ENCODE measurements around the gene EIF1AD. TPM values are rescaled to one million over a fixed set of nuclear protein-coding genes. Genes with fewer than 3 reads are reported as not detected.

The EIF1AD gene, protein sequence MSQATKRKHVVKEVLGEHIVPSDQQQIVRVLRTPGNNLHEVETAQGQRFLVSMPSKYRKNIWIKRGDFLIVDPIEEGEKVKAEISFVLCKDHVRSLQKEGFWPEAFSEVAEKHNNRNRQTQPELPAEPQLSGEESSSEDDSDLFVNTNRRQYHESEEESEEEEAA
- total RNA-seq, result 10 to 100 TPM; 25.3 to 39.4 (median 28.3) TPM

DNA sequence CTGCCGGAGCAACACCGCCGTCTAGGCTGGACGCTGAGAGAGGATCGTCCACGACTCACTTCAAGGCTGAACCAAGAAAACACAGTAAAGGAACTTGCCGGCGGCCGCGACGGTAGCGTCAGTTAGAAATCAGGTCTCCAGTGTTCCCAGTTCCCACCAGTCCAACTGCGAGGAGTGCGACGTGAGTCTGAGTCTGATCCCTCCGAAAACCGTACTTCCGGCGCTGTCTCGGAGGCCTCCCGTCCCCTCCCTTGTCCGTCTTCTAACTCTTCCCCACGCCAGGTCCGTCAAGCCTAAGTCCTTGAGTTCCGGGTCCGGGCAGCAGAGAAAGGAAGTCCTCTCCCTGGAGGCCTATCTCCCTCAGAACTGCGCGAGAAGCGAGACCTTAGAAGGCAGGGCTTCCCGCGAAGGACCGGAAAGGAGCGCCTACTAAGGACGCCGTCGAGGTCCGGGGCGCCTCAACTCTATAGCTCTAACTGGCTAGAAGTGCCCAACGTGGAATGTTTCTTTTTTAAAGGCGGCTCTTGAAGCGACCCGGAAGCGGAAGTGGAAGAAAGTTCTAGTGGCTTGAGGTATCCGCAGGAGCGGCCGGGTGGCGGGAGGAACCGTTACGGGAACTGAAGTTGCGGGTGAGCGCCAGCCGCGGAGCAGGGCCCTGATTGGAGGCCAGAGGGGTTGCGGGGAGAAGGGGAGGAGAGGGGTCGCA, at the start of gene EIF1AD, which contains the start of gene BANF1:
Gene EIF1AD, minus strand, starts transcription at position 216 of the 706 bp plus-strand sequence. CDS start 1,768 bp downstream, outside the sequence.
Gene BANF1, plus strand, starts transcription at position 562 of the 706 bp plus-strand sequence. CDS start 748 bp downstream, outside the sequence.
- intact Hi-C loops (cut with DNase I), result no loop called here
- Histone ChIP-seq H3K9me3 (no peaks in the 10 kb centered on the region), H3K36me3 (peaks cover 40 to 43% of the 10 kb centered on the region in 2 donors), H3K27ac (peak within 1 kb of the TSS; percentile 89 to 91 (median 89)), H3K4me3 (replicated peaks in 1 of 3) (peak within 1 kb of the TSS; percentile 58 to 70 (median 61)), H3K27me3 (no peaks in the 10 kb centered on the region), H3K4me1 (peaks cover 9 to 14% of the 10 kb centered on the region in 2 donors)
- peak; percentile 91 to 92 for DNase-seq
- TF ChIP-seq POLR2A (IDR thresholded peaks at IDR 0.05), result peak in 1 of 2 donors; percentile 61
- TF ChIP-seq, protein P1, sequence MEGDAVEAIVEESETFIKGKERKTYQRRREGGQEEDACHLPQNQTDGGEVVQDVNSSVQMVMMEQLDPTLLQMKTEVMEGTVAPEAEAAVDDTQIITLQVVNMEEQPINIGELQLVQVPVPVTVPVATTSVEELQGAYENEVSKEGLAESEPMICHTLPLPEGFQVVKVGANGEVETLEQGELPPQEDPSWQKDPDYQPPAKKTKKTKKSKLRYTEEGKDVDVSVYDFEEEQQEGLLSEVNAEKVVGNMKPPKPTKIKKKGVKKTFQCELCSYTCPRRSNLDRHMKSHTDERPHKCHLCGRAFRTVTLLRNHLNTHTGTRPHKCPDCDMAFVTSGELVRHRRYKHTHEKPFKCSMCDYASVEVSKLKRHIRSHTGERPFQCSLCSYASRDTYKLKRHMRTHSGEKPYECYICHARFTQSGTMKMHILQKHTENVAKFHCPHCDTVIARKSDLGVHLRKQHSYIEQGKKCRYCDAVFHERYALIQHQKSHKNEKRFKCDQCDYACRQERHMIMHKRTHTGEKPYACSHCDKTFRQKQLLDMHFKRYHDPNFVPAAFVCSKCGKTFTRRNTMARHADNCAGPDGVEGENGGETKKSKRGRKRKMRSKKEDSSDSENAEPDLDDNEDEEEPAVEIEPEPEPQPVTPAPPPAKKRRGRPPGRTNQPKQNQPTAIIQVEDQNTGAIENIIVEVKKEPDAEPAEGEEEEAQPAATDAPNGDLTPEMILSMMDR (IDR thresholded peaks at IDR 0.05), result peak in 1 of 6 experiments; percentile 3
- WGBS, 2 donors, result 0% methylated on average over 48 to 49 of the region's 55 CpGs

DNA sequence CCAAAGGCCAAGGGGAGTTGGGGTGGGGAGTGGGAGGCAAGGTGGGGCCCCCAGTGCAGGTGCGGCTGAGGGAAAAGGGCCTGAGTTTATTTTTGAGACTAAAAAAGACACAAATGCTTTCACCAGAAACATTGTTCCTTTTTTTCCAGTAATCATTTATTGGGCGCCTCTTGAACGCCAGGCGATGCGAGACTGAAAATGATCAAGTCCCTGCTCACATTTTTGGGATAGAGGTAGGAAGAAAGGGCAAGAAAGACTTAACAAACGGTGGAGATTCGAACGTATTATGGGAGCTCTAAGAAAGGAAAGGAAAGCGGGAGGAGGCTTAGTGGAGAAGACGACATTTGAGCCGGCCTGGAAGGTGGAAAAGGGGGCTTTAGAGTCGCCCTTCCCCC, 49.4 kb upstream of the EIF1AD start:
- Histone ChIP-seq H3K36me3 (peaks cover 16% of the 10 kb centered on the region in 2 donors), H3K4me1 (peaks cover 55 to 62% of the 10 kb centered on the region in 2 donors), H3K27me3 (no peaks in the 10 kb centered on the region), H3K4me3 (replicated peaks in 1 of 3) (peak overlapping the region; percentile 25 to 57 (median 44)), H3K9me3 (no peaks in the 10 kb centered on the region), H3K27ac (peak overlapping the region; percentile 86 to 96 (median 95))
- peak; percentile 53 to 60 for DNase-seq
- intact Hi-C loops (cut with DNase I), result no loop called here
- TF ChIP-seq POLR2A (IDR thresholded peaks at IDR 0.05), result no peak
- TF ChIP-seq, protein P1 (IDR thresholded peaks at IDR 0.05), result peak in 1 of 6 experiments; percentile 2
- 13 to 16% methylated on average over 12 of the region's 12 CpGs for WGBS, 2 donors

DNA sequence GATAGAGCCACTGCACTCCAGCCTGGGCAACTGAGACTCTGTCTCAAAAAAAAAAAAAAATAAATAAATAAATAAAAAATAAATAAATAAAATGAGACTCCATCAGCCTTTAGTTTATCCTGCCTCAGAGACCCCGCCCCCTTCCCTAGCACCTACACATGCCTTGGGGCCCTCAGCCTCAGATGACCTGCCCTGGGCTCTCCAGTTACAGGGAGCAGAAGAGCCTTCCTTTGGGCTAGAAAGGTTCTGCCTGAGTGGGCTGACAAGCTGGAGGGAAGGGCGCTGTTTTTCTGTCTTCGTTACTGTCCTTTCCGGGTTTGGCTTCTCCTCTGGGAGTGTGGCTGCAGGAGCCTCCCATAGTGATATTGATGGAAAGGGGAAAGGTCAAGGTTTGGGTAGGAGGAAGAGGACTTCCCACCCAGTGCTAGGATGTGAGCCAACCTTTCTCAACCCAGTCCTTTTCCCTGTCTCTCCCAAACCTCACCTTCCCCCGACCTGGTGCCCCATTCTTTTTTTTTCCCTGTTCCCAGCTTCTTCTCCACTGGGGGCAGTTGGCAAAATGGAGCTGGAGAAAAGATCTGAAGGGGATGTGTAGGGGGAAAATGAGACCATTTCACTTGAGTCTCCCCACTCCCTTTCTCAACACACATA, 48.7 kb upstream of the EIF1AD start:
- H3K36me3 ChIP-seq, result peaks cover 12 to 13% of the 10 kb centered on the region in 2 donors
- 51 to 57% methylated on average over 5 of the region's 5 CpGs for whole genome bisulfite sequencing, 2 donors
- intact Hi-C loops (cut with DNase I), result no loop called here
- no peak overlapping the region for H3K4me3 ChIP-seq (replicated peaks in 1 of 3)
- H3K27me3 ChIP-seq, result no peaks in the 10 kb centered on the region
- H3K27ac ChIP-seq, result peak overlapping the region; percentile 86 to 96 (median 95)
- H3K9me3 ChIP-seq, result no peaks in the 10 kb centered on the region
- DNase-seq, result peak; percentile 57 to 66
- no peak for TF ChIP-seq POLR2A (IDR thresholded peaks at IDR 0.05)
- TF ChIP-seq, protein P1 (IDR thresholded peaks at IDR 0.05), result no peak
- H3K4me1 ChIP-seq, result peaks cover 61 to 68% of the 10 kb centered on the region in 2 donors

DNA sequence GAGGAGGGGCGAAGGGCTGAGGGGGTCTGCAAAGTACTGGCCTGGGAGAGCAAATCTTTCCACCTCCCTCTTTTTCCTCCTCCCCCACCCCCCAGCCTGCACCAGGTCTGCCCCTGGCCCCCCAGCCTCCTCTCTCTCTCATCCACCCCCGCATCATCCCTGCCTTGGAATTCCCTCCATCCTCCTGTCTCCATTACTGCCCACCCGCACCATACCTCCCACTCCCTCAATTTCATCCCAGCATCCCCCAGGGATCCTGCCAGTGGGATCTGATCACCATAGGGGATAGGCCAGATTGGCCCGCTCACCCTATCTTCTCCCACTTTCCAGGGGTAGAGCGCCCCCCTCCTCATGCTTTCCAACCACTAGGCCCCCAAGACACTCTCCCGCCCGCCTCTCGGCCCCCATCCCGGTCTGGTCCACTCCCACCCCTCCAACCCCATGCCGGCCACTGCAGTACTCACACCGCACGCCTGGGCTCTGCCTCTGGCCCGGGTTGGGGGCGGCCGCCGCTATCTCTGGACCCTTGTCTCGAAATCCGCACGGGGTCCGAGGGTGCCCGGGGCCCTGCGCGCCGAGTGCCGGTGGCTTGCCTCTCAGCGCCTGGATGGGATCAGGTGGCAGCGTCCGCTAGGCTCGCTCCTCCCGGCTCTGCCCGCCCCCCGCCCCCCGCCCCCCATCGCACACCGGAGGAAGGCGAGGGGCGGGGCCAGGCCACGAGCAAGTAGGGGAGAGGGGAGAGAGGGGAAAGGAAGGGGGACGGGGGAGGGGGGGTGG, 46.8 kb upstream of the EIF1AD start, which contains the start of gene GAL3ST3:
Gene GAL3ST3, minus strand, starts transcription at position 615 of the 777 bp plus-strand sequence. CDS start 3,746 bp downstream, outside the sequence.
- DNase-seq, result peak; percentile 66 to 70
- Histone ChIP-seq H3K27ac (peak within 1 kb of the TSS; percentile 86 to 96 (median 95)), H3K9me3 (no peaks in the 10 kb centered on the region), H3K4me3 (replicated peaks in 1 of 3) (peak within 1 kb of the TSS in 2 of 3 donors; percentile 47 to 72), H3K4me1 (peaks cover 70 to 78% of the 10 kb centered on the region in 2 donors), H3K27me3 (no peaks in the 10 kb centered on the region), H3K36me3 (no peaks in the 10 kb centered on the region)
- TF ChIP-seq POLR2A (IDR thresholded peaks at IDR 0.05), result peak in 1 of 2 donors; percentile 60
- TF ChIP-seq, protein P1 (IDR thresholded peaks at IDR 0.05), result no peak
- WGBS, 2 donors, result 14 to 23% methylated on average over 12 to 18 of the region's 39 CpGs
- intact Hi-C loops (cut with DNase I), result no loop called here
